ENCODE results near the gene KCNA2. TPM values are rescaled to one million over a fixed set of nuclear protein-coding genes. Genes with fewer than 3 reads are reported as not detected.

Gene KCNA2
- total and polyA plus RNA-seq, 4 donors, result 0.02 to 0.68 (median 0.15) TPM

- no peak for TF ChIP-seq CTCF (IDR thresholded peaks at IDR 0.05; ENCODE audit: control extremely low read depth, extremely low read depth)
- H3K27me3 ChIP-seq (ENCODE audit: control insufficient read depth in 3 of 3, insufficient read depth in 3 of 3, low read length in 2 of 3), result peaks cover 1 to 79% (median 53%) of the 10 kb centered on the region in 3 donors
- no peaks in the 10 kb centered on the region for H3K36me3 ChIP-seq (ENCODE audit: control insufficient read depth in 4 of 4, insufficient read depth in 4 of 4, low read length in 4 of 4)
- no peaks in the 10 kb centered on the region for H3K9me3 ChIP-seq (ENCODE audit: control insufficient read depth in 4 of 4, insufficient read depth in 3 of 4, low read length in 3 of 4)
- no peak overlapping the region for H3K27ac ChIP-seq (ENCODE audit: low read depth in 1 of 2, low read length in 1 of 2)
- H3K4me1 ChIP-seq (ENCODE audit: control insufficient read depth in 5 of 5, insufficient read depth in 5 of 5, low read length in 5 of 5), result peaks cover 0 to 18% (median 9%) of the 10 kb centered on the region in 5 donors
- H3K9ac ChIP-seq (ENCODE audit: insufficient read depth in 1 of 2, low read length in 2 of 2), result no peak overlapping the region
- no peak for DNase-seq
- H3K4me3 ChIP-seq, result no peak overlapping the region
- no peak for ATAC-seq (ENCODE audit: insufficient read depth, low FRiP score)
Observed at GRCh38 chr1:110610084-110610483, 3.9 kb upstream of the KCNA2 start.

- 35 to 42% methylated on average over 13 of the region's 13 CpGs for WGBS, 2 donors
- no peak for DNase-seq
Observed at GRCh38 chr1:110608247-110608646, 2.1 kb upstream of the KCNA2 start.

GRCh38 chr1:110607536-110608230 lies 1.5 kb upstream of the KCNA2 start:
- no peak overlapping the region for H3K27ac ChIP-seq (ENCODE audit: low read depth in 1 of 2, low read length in 1 of 2)
- H3K9me3 ChIP-seq (ENCODE audit: control insufficient read depth in 4 of 4, insufficient read depth in 3 of 4, low read length in 3 of 4), result peaks cover 0 to 2% (median 0%) of the 10 kb centered on the region in 4 donors
- WGBS, 2 donors, result 6 to 7% methylated on average over 28 of the region's 28 CpGs
- ATAC-seq (ENCODE audit: insufficient read depth, low FRiP score) (no peak), DNase-seq (no peak)
- no peaks in the 10 kb centered on the region for H3K36me3 ChIP-seq (ENCODE audit: control insufficient read depth in 4 of 4, insufficient read depth in 4 of 4, low read length in 4 of 4)
- TF ChIP-seq CTCF (IDR thresholded peaks at IDR 0.05; ENCODE audit: control extremely low read depth, extremely low read depth), result no peak
- peaks cover 8 to 79% (median 64%) of the 10 kb centered on the region in 3 donors for H3K27me3 ChIP-seq (ENCODE audit: control insufficient read depth in 3 of 3, insufficient read depth in 3 of 3, low read length in 2 of 3)
- H3K4me1 ChIP-seq (ENCODE audit: control insufficient read depth in 5 of 5, insufficient read depth in 5 of 5, low read length in 5 of 5), result peaks cover 0 to 19% (median 9%) of the 10 kb centered on the region in 5 donors
- H3K4me3 ChIP-seq, result no peak overlapping the region
- H3K9ac ChIP-seq (ENCODE audit: insufficient read depth in 1 of 2, low read length in 2 of 2), result no peak overlapping the region

More at GRCh38 chr1:110608247-110608646, 2.1 kb upstream of the KCNA2 start:
- Histone ChIP-seq H3K27me3 (ENCODE audit: control insufficient read depth in 3 of 3, insufficient read depth in 3 of 3, low read length in 2 of 3) (peaks cover 8 to 74% (median 64%) of the 10 kb centered on the region in 3 donors), H3K4me3 (no peak overlapping the region), H3K27ac (ENCODE audit: low read depth in 1 of 2, low read length in 1 of 2) (no peak overlapping the region), H3K9me3 (ENCODE audit: control insufficient read depth in 4 of 4, insufficient read depth in 3 of 4, low read length in 3 of 4) (peaks cover 0 to 2% (median 0%) of the 10 kb centered on the region in 4 donors), H3K4me1 (ENCODE audit: control insufficient read depth in 5 of 5, insufficient read depth in 5 of 5, low read length in 5 of 5) (peaks cover 0 to 19% (median 9%) of the 10 kb centered on the region in 5 donors), H3K36me3 (ENCODE audit: control insufficient read depth in 4 of 4, insufficient read depth in 4 of 4, low read length in 4 of 4) (no peaks in the 10 kb centered on the region), H3K9ac (ENCODE audit: insufficient read depth in 1 of 2, low read length in 2 of 2) (no peak overlapping the region)
- no peak for ATAC-seq (ENCODE audit: insufficient read depth, low FRiP score)
- TF ChIP-seq CTCF (IDR thresholded peaks at IDR 0.05; ENCODE audit: control extremely low read depth, extremely low read depth), result no peak
